ENCODE measurements around the gene ACTR5. TPM values are rescaled to one million over a fixed set of nuclear protein-coding genes. Genes with fewer than 3 reads are reported as not detected.

Gene ACTR5
- total and polyA plus RNA-seq, 4 donors: 1.9 to 5.4 (median 4.0) TPM

- H3K27ac ChIP-seq (ENCODE audit: low read depth in 1 of 2, low read length in 2 of 2): no peak overlapping the region
- no peaks in the 10 kb centered on the region for H3K9me3 ChIP-seq (ENCODE audit: control insufficient read depth in 4 of 4, low read length in 3 of 4)
- H3K9ac ChIP-seq (ENCODE audit: low read depth in 1 of 2, low read length in 2 of 2): no peak overlapping the region
- no peak for DNase-seq (ENCODE audit: low spot score)
- peaks cover 0 to 48% (median 35%) of the 10 kb centered on the region in 4 donors for H3K36me3 ChIP-seq (ENCODE audit: control insufficient read depth in 4 of 4, insufficient read depth in 3 of 4, low read depth in 1 of 4, low read length in 3 of 4)
- H3K27me3 ChIP-seq (ENCODE audit: control insufficient read depth in 4 of 4, insufficient read depth in 4 of 4, low read length in 3 of 4): no peaks in the 10 kb centered on the region
- H3K4me1 ChIP-seq (ENCODE audit: control insufficient read depth in 4 of 4, insufficient read depth in 4 of 4, low read length in 3 of 4): peaks cover 0 to 6% (median 2%) of the 10 kb centered on the region in 4 donors
- WGBS: 94% methylated on average over 13 of the region's 13 CpGs
- TF ChIP-seq GABPA (IDR thresholded peaks at IDR 0.05 in 1 of 2, conservative IDR thresholded peaks at IDR 0.05 in 1 of 2) (no peak), NR2F2 (IDR thresholded peaks at IDR 0.05) (no peak), RAD21 (IDR thresholded peaks at IDR 0.05) (no peak), YY1 (IDR thresholded peaks at IDR 0.05) (no peak), MAX (IDR thresholded peaks at IDR 0.05) (no peak), FOXA1 (IDR thresholded peaks at IDR 0.05) (no peak), EGR1 (IDR thresholded peaks at IDR 0.05; ENCODE audit: low read depth in 2 of 2) (no peak), SP1 (IDR thresholded peaks at IDR 0.05) (no peak), JUND (IDR thresholded peaks at IDR 0.05) (no peak), REST (IDR thresholded peaks at IDR 0.05) (no peak), TAF1 (conservative IDR thresholded peaks at IDR 0.05) (no peak), HNF4A (conservative IDR thresholded peaks at IDR 0.05) (no peak)
- TF ChIP-seq, protein P1, sequence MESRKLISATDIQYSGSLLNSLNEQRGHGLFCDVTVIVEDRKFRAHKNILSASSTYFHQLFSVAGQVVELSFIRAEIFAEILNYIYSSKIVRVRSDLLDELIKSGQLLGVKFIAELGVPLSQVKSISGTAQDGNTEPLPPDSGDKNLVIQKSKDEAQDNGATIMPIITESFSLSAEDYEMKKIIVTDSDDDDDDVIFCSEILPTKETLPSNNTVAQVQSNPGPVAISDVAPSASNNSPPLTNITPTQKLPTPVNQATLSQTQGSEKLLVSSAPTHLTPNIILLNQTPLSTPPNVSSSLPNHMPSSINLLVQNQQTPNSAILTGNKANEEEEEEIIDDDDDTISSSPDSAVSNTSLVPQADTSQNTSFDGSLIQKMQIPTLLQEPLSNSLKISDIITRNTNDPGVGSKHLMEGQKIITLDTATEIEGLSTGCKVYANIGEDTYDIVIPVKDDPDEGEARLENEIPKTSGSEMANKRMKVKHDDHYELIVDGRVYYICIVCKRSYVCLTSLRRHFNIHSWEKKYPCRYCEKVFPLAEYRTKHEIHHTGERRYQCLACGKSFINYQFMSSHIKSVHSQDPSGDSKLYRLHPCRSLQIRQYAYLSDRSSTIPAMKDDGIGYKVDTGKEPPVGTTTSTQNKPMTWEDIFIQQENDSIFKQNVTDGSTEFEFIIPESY (IDR thresholded peaks at IDR 0.05): no peak
- H3K4me3 ChIP-seq (ENCODE audit: low read depth in 1 of 3, low read length in 3 of 3): no peak overlapping the region
These were observed 6.7 kb downstream of the ACTR5 start for GRCh38 chr20:38754924-38755323.

GRCh38 chr20:38755324-38755910, 7.2 kb downstream of the ACTR5 start:
- no peak for TF ChIP-seq FOXA2 (IDR thresholded peaks at IDR 0.05)
- no peak for TF ChIP-seq YY1 (IDR thresholded peaks at IDR 0.05)
- no peak for TF ChIP-seq RXRA (IDR thresholded peaks at IDR 0.05)
- TF ChIP-seq TAF1 (conservative IDR thresholded peaks at IDR 0.05): no peak
- no peak for TF ChIP-seq FOXA1 (IDR thresholded peaks at IDR 0.05)
- TF ChIP-seq SP1 (IDR thresholded peaks at IDR 0.05): no peak
- TF ChIP-seq REST (IDR thresholded peaks at IDR 0.05): no peak
- no peak for TF ChIP-seq JUND (IDR thresholded peaks at IDR 0.05)
- TF ChIP-seq RAD21 (IDR thresholded peaks at IDR 0.05): no peak
- TF ChIP-seq ATF3 (IDR thresholded peaks at IDR 0.05): no peak
- TF ChIP-seq HNF4G (IDR thresholded peaks at IDR 0.05): no peak
- TF ChIP-seq, protein P2, sequence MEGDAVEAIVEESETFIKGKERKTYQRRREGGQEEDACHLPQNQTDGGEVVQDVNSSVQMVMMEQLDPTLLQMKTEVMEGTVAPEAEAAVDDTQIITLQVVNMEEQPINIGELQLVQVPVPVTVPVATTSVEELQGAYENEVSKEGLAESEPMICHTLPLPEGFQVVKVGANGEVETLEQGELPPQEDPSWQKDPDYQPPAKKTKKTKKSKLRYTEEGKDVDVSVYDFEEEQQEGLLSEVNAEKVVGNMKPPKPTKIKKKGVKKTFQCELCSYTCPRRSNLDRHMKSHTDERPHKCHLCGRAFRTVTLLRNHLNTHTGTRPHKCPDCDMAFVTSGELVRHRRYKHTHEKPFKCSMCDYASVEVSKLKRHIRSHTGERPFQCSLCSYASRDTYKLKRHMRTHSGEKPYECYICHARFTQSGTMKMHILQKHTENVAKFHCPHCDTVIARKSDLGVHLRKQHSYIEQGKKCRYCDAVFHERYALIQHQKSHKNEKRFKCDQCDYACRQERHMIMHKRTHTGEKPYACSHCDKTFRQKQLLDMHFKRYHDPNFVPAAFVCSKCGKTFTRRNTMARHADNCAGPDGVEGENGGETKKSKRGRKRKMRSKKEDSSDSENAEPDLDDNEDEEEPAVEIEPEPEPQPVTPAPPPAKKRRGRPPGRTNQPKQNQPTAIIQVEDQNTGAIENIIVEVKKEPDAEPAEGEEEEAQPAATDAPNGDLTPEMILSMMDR (IDR thresholded peaks at IDR 0.05; ENCODE audit: low read depth, low read length, missing input control): no peak
- TF ChIP-seq EGR1 (IDR thresholded peaks at IDR 0.05; ENCODE audit: low read depth in 2 of 2): no peak
- no peak for TF ChIP-seq NR2F2 (IDR thresholded peaks at IDR 0.05)
- TF ChIP-seq, protein P1 (IDR thresholded peaks at IDR 0.05): no peak

More at GRCh38 chr20:38755324-38755910, 7.2 kb downstream of the ACTR5 start:
- peaks cover 0 to 2% (median 0%) of the 10 kb centered on the region in 4 donors for H3K4me1 ChIP-seq (ENCODE audit: control insufficient read depth in 4 of 4, insufficient read depth in 4 of 4, low read length in 3 of 4)
- no peaks in the 10 kb centered on the region for H3K9me3 ChIP-seq (ENCODE audit: control insufficient read depth in 4 of 4, low read length in 3 of 4)
- no peak overlapping the region for H3K27ac ChIP-seq (ENCODE audit: low read depth in 1 of 2, low read length in 2 of 2)
- H3K9ac ChIP-seq (ENCODE audit: low read depth in 1 of 2, low read length in 2 of 2): no peak overlapping the region
- no peak overlapping the region for H3K4me3 ChIP-seq (ENCODE audit: low read depth in 1 of 3, low read length in 3 of 3)
- H3K36me3 ChIP-seq (ENCODE audit: control insufficient read depth in 4 of 4, insufficient read depth in 3 of 4, low read depth in 1 of 4, low read length in 3 of 4): peaks cover 0 to 51% (median 38%) of the 10 kb centered on the region in 4 donors
- no peaks in the 10 kb centered on the region for H3K27me3 ChIP-seq (ENCODE audit: control insufficient read depth in 4 of 4, insufficient read depth in 4 of 4, low read length in 3 of 4)
- no peak for DNase-seq (ENCODE audit: low spot score)
- 77% methylated on average over 6 of the region's 6 CpGs for WGBS

All from liver (tissue), 9 donors.